Central memory CD8-positive, alpha-beta T cell (primary cell): ENCODE data around the gene CLDN4.
A peak's percentile ranks its signal among the peaks of the same experiment; 100 is the strongest.

Experiments used
- ATAC-seq: fragments of 150-1000 bp; cut with Tn5 transposase; replicated peaks from 2 replicates; pipeline ENCODE4 v1.10.0; 2022; ENCODE audit warnings: mild to moderate bottlenecking, moderate FRiP score, moderate number of reproducible peaks; ENCODE audit not compliant: poor library complexity, severe bottlenecking; ENCODE audit errors: extremely low read depth
- DNase-seq, 2 donors: peaks; one replicate each; pipeline ENCODE4 v3.0.0; 2021; ENCODE audit warnings: low spot score in 2 of 2
- H3K27ac Mint-ChIP-seq: one replicate; pipeline ENCODE4 v1.8.0; 2022; ENCODE audit warnings: low read depth, mild to moderate bottlenecking, moderate library complexity, mixed read lengths
- H3K27me3 Mint-ChIP-seq: one replicate; pipeline ENCODE4 v1.8.0; 2022; ENCODE audit warnings: mixed read lengths
- H3K36me3 Mint-ChIP-seq: one replicate; pipeline ENCODE4 v1.8.0; 2022; ENCODE audit warnings: mild to moderate bottlenecking, moderate library complexity, mixed read lengths; ENCODE audit not compliant: insufficient read depth
- H3K4me1 Mint-ChIP-seq: one replicate; pipeline ENCODE4 v1.8.0; 2022; ENCODE audit warnings: mixed read lengths
- H3K4me3 Mint-ChIP-seq: one replicate; pipeline ENCODE4 v1.8.0; 2022; ENCODE audit warnings: mild to moderate bottlenecking, moderate library complexity, mixed read lengths
- H3K9me3 Mint-ChIP-seq: one replicate; pipeline ENCODE4 v1.8.0; 2022; ENCODE audit warnings: mixed read lengths

The CLDN4 gene

DNA sequence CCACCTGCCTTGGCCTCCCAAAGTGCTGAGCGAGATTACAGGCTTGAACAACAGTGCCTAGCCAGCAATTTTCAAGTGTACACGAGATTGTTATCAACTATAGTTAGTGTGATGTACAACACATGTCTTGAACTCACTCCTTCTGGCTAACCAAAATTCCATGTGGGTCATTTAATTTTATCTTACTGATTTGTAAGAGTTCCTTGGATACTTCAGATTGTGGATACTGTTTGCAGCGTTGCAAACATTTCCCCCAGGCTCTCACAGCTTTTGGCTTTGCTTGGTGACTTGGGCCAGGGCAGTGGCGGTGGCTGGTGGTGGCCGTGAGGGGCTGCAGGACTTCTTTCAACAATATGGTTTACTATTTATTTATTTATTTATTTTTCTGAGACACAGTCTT, 21.7 kb downstream of the CLDN4 start:
- Mint-ChIP-seq H3K27me3 (peaks cover 65% of the 10 kb centered on the region), H3K9me3 (no peaks in the 10 kb centered on the region), H3K36me3 (peaks cover 2% of the 10 kb centered on the region), H3K4me3 (no peak overlapping the region), H3K4me1 (peaks cover 6% of the 10 kb centered on the region), H3K27ac (no peak overlapping the region)
- DNase-seq (no peak), ATAC-seq (no peak)

DNA sequence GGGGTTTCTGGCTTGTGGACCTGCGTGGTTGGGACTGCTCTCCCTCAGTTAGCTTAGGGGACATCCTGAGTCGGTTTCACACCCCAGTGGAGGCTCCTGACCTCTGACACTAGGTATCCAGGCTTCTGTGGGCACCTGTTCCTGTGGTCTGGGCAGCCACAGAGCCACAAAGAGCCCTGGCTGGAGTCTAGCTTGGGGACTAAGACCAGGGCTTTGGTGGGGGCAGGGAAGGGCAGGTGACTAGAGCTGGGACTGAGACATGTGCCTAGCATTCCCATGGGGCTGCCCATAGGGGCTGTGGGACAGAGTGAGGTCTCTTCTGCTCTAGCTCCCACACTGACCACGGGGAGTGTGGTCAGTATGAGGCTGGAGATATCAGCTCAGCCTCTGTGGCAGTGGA, 26.1 kb downstream of the CLDN4 start:
- Mint-ChIP-seq H3K27ac (no peak overlapping the region), H3K27me3 (peaks cover 55% of the 10 kb centered on the region), H3K36me3 (peaks cover 2% of the 10 kb centered on the region), H3K9me3 (no peaks in the 10 kb centered on the region), H3K4me1 (peaks cover 6% of the 10 kb centered on the region), H3K4me3 (peak overlapping the region; percentile 60)
- ATAC-seq (no peak), DNase-seq (no peak)

DNA sequence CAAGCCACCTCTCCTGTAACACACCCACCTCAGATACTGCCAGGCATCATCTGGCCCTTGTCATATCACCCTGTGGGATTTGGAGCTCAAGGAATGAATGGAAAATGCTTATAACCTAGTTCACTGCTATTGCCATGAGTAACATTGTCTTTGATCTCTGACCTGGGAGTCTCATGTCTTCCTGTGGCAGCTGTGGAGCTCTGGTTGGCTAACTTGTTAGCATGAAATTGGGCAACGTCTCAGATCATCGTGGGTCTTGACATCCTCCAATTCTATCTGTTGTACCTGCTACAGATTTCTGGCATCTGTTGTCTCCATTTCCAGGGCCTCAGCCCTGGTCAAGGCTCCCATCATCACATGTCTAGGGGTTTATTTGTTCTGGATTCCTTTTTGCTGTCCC, 28.0 kb downstream of the CLDN4 start:
- Mint-ChIP-seq H3K36me3 (peaks cover 4% of the 10 kb centered on the region), H3K4me3 (no peak overlapping the region), H3K27ac (no peak overlapping the region), H3K27me3 (peaks cover 45% of the 10 kb centered on the region), H3K4me1 (peaks cover 6% of the 10 kb centered on the region), H3K9me3 (no peaks in the 10 kb centered on the region)
- no peak for ATAC-seq
- no peak for DNase-seq

DNA sequence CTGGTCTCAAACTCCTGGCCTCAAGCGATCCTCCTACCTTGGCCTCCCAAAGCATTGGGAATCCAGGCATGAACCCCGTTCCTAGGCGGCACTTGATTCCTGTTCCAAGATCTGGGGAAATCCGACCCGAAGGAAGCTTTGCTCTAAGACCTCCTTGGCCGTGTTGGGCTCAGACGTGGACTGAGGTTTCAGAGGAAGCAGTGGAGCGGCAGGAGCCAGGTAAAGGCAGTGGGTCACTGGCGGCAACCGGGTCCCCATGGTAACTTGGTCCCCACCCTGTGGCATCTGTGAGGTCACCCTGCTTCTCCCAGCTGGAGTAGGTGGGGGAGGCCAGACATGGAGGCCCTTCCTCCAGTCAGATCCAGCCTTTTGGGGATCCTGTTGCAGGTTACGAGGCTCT, 30.1 kb downstream of the CLDN4 start, which contains the start of gene TMEM270:
TMEM270 (plus strand) TSS at position 301 of the 400 bp plus-strand sequence; CDS start at position 337, 36 bp downstream.
- peaks cover 1% of the 10 kb centered on the region for H3K4me1 Mint-ChIP-seq
- peaks cover 4% of the 10 kb centered on the region for H3K36me3 Mint-ChIP-seq
- no peak for DNase-seq
- H3K27me3 Mint-ChIP-seq, result peaks cover 32% of the 10 kb centered on the region
- no peak within 1 kb of the TSS for H3K27ac Mint-ChIP-seq
- no peaks in the 10 kb centered on the region for H3K9me3 Mint-ChIP-seq
- no peak within 1 kb of the TSS for H3K4me3 Mint-ChIP-seq
- ATAC-seq, result no peak

DNA sequence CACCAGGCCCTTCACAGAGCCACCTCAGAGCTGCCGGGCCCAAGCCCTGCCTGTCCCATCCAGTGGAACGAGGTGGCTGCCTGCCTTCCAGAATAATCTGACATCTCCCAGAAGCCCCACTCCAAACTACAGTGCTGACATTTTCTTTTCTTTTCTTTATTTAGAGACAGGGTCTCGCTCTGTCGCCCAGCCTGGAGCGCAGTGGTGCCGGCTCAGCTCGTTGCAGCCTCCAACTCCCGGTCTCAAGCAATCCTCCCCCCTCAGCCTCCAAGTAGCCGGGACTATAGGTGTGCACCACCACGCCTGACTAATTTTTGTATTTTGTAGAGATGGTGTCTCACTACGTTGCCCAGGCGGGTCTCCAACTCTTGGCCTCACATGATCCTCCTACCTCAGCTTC, 30.5 kb downstream of the CLDN4 start:
- H3K4me3 Mint-ChIP-seq, result no peak overlapping the region
- no peaks in the 10 kb centered on the region for H3K9me3 Mint-ChIP-seq
- no peak overlapping the region for H3K27ac Mint-ChIP-seq
- no peaks in the 10 kb centered on the region for H3K4me1 Mint-ChIP-seq
- H3K27me3 Mint-ChIP-seq, result peaks cover 32% of the 10 kb centered on the region
- peaks cover 4% of the 10 kb centered on the region for H3K36me3 Mint-ChIP-seq
- ATAC-seq, result no peak
- DNase-seq, result no peak

DNA sequence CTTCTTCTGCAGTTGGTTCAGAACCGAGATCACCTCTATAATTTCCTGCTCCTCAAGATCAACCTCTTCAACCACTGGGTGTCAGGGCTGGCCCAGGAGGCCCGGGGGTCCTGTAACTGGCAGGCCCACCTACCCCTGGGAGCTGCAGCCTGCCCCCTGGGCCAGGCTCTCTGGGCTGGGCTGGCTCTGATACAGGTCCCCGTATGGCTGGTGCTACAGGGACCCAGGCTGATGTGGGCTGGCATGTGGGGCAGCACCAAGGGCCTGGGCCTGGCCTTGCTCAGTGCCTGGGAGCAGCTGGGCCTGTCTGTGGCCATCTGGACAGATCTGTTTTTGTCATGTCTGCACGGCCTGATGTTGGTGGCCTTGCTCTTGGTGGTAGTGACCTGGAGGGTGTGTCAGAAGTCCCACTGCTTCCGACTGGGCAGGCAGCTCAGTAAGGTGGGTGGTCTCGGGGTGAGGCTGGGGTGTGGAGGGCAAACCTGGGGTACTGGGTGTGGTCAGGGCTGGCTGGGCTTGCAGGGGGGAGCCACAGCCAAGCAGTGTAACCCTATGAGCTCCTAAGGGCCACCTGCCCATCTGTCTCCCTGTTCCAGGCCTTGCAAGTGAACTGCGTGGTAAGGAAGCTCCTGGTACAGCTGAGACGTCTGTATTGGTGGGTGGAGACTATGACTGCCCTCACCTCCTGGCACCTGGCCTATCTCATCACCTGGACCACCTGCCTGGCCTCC, 34.4 kb downstream of the CLDN4 start:
- Mint-ChIP-seq H3K9me3 (no peaks in the 10 kb centered on the region), H3K27ac (no peak overlapping the region), H3K4me3 (no peak overlapping the region), H3K27me3 (peaks cover 12% of the 10 kb centered on the region), H3K36me3 (peaks cover 2% of the 10 kb centered on the region), H3K4me1 (no peaks in the 10 kb centered on the region)
- ATAC-seq (no peak), DNase-seq (no peak)

DNA sequence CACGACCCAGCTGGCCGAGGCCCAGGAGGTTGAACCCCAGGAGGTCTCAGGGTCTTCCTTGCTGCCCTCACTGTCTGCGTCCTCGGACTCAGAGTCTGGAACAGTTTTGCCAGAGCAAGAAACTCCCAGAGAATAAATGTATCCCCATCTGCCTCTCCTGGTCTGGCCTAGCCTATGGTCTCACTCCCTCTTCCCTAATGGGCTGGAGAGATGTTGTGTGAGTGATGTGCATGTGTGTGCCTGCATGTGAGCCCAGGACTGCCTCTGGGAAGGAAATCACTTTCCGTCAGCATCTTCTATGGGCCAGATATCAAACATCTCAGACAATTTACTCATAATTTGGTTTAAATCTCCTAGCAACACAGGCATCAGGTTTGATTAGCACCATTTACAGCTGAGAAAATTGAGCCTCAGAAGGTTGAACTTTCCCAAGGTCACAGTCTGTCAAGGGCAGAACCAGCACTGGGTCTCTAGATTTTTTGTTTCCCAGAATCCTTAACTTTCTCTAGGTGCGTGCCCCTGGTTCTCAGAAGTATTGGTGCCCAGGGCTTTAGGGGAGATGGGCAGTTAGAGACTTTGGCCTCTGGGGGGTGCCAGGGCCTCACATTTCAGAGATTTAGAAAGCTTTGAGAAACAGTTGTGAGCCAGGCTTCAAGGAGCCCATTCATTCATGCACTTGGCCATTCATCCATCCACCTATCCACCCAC, 35.1 kb downstream of the CLDN4 start:
- DNase-seq (no peak), ATAC-seq (no peak)
- no peaks in the 10 kb centered on the region for H3K9me3 Mint-ChIP-seq
- H3K4me3 Mint-ChIP-seq, result no peak overlapping the region
- H3K27ac Mint-ChIP-seq, result no peak overlapping the region
- no peaks in the 10 kb centered on the region for H3K4me1 Mint-ChIP-seq
- H3K36me3 Mint-ChIP-seq, result peaks cover 2% of the 10 kb centered on the region
- peaks cover 12% of the 10 kb centered on the region for H3K27me3 Mint-ChIP-seq

DNA sequence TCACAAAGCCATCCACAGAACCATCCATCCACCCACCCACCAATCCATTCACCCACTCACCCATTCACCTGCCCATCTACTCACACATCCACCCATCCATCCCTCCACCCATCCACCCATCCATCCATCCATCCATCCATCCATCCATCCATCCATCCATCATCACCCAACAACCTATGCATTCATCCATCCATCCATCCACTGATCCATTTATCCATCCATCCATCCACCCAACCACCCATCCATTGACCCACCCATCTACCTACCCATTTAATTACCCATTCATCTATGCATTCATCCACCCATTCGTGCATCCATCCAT, 35.6 kb downstream of the CLDN4 start:
- no peak overlapping the region for H3K27ac Mint-ChIP-seq
- peaks cover 2% of the 10 kb centered on the region for H3K36me3 Mint-ChIP-seq
- H3K9me3 Mint-ChIP-seq, result no peaks in the 10 kb centered on the region
- peaks cover 10% of the 10 kb centered on the region for H3K27me3 Mint-ChIP-seq
- H3K4me1 Mint-ChIP-seq, result no peaks in the 10 kb centered on the region
- no peak for DNase-seq
- ATAC-seq, result no peak
- H3K4me3 Mint-ChIP-seq, result no peak overlapping the region

DNA sequence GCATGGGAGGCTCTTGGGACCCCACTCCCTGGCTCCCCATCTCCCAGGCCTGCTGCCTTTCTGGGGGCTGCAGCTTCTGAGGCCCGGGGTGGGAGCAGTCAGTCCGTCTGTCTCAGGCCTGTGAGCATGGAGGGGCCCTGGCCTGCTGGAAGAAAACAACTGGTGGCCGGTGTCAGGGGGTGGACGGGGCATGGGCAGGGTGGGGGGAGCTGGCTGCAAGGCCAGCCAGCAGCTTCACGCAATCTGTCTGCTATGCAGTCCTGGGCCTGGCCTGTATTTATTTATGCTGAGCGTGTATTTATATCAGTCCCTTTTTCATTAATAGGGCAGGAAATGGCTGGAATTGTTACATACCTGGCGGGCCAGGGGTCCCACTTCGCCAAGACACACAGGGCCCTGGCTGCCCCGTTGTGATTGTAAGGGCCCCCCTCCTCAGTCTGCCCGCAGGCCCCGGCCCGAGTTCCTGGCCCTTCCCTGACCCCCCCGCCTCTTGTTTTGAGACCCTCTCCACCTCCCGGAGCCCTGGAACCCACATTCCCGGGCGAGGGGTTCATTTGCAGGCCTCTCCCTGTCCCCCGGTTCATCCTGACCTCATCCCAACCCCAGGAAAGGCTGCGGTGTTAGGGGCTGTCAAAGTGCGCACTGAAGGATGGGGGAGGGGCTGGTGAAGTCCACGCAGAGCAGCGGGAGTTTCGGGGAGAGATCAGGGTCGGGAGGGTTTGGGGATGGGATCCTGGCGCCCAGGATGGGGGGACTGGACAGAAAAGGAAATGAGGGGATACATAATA, 38.4 kb downstream of the CLDN4 start:
- H3K9me3 Mint-ChIP-seq, result no peaks in the 10 kb centered on the region

DNA sequence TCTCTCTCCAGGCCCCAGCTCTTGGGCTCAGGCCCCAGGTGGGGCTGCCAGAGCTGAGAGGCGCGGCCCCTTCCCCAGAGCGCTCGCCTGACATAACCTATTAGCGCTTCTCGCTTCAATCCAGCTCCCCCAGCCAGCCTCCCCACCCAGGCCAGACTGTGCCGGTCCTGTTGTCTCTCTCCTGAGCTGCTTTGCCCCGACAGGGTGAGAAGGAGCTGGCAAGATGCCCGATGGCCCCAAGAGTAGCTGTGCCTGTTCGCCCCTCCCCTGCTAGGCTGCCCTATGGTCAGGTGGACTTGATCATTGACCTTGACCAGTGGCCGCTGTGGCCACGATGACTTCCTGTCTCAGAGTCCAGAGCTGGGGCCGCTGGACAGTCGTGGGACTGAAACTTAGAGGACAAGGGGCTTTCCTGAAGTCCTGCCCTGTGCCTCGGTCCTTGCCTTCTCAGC, 39.3 kb downstream of the CLDN4 start:
- H3K4me3 Mint-ChIP-seq, result no peak overlapping the region
- no peaks in the 10 kb centered on the region for H3K27me3 Mint-ChIP-seq

More for the DNA sequence above, 38.4 kb downstream of the CLDN4 start:
- Mint-ChIP-seq H3K27me3 (no peaks in the 10 kb centered on the region), H3K4me3 (no peak overlapping the region), H3K27ac (no peak overlapping the region), H3K4me1 (no peaks in the 10 kb centered on the region), H3K36me3 (no peaks in the 10 kb centered on the region)
- ATAC-seq (no peak), DNase-seq (no peak)

DNA sequence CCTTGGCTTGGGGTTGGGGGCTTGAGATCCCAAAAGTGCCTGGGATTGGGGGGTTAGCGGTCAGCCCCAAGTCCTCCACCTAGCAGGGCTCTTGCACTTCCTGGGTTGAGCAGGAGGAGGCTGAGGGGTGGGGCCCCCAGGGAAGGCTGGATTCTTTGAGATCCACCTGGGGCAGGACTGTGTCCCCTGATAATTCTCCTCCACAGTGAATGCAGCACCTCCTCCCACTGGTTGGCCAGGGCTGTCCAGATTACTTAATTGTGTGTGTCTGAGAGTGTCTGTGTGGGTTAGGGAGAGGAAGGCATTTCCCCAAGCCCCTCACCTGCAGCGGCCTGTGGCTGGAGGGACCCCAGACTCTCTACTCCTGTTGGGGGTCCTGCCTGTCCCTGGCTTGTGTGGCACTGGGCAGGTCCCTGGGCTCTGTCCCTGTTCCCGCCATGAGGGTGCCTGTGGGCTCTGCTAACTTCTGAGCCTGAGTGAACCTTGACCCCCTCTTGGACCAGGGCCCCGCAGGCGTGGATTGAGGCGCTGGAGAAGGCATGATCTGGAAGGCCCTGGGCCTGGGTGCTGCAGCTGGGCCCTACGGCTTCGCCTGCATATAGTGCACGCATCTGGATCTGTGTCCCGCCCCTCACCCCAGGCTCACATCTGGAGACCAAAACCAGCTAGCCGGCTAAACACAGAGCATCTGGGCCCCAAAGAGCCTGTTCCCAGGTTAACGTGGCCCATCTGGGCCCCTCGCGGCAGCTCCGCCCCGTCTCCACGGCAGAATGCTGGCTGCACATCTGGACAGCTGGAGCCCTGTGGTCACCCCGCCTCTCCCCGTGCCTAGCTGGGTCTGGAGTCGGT, 40.6 kb downstream of the CLDN4 start:
- no peaks in the 10 kb centered on the region for H3K27me3 Mint-ChIP-seq
- ATAC-seq, result no peak
- H3K36me3 Mint-ChIP-seq, result no peaks in the 10 kb centered on the region
- no peaks in the 10 kb centered on the region for H3K4me1 Mint-ChIP-seq
- no peaks in the 10 kb centered on the region for H3K9me3 Mint-ChIP-seq
- H3K4me3 Mint-ChIP-seq, result no peak overlapping the region
- H3K27ac Mint-ChIP-seq, result no peak overlapping the region
- no peak for DNase-seq

More for the DNA sequence above, 39.3 kb downstream of the CLDN4 start:
- Mint-ChIP-seq H3K4me1 (no peaks in the 10 kb centered on the region), H3K9me3 (no peaks in the 10 kb centered on the region), H3K27ac (no peak overlapping the region), H3K36me3 (no peaks in the 10 kb centered on the region)
- no peak for ATAC-seq
- no peak for DNase-seq
